GM21381 (cell line): ENCODE results near the gene CNTNAP1.
"Not testable (repeated sequence)": the region's sequence is repeated elsewhere in the genome, so short reads cannot be mapped to it uniquely, and the experiment has no call there.

Source experiments
- ATAC-seq: cut with Tn5 transposase; IDR thresholded peaks from one replicate; pipeline ENCODE4 v1.9.1; 2021; ENCODE audit warnings: mild to moderate bottlenecking, moderate library complexity; ENCODE audit not compliant: unreplicated experiment

CNTNAP1 gene

GRCh38 chr17:42681976-42682721 is at the start of gene CNTNAP1:
Gene CNTNAP1 (plus strand): TSS chr17:42682531. CDS start chr17:42682830, 299 bp downstream.
- no peak for ATAC-seq

GRCh38 chr17:42632949-42633444 is 49.3 kb upstream of the CNTNAP1 start:
- ATAC-seq = no peak

GRCh38 chr17:42639525-42640113 is 42.7 kb upstream of the CNTNAP1 start:
- no peak for ATAC-seq

- no peak for ATAC-seq
Measured at GRCh38 chr17:42640121-42640520, 42.2 kb upstream of the CNTNAP1 start.

- no peak for ATAC-seq
Measured at GRCh38 chr17:42642336-42642735, 40.0 kb upstream of the CNTNAP1 start.

- no peak for ATAC-seq
Measured at GRCh38 chr17:42647778-42648177, 34.6 kb upstream of the CNTNAP1 start.

GRCh38 chr17:42651392-42651791 is 30.9 kb upstream of the CNTNAP1 start:
- ATAC-seq = no peak

GRCh38 chr17:42653179-42654124 is 28.9 kb upstream of the CNTNAP1 start:
- no peak for ATAC-seq

GRCh38 chr17:42655528-42655927 is 26.8 kb upstream of the CNTNAP1 start:
- no peak for ATAC-seq

GRCh38 chr17:42657824-42658588 is 24.3 kb upstream of the CNTNAP1 start:
- no peak for ATAC-seq

GRCh38 chr17:42659079-42659931 is 23.0 kb upstream of the CNTNAP1 start, which contains the start of gene TUBG2:
Gene TUBG2 (plus strand): TSS chr17:42659284. CDS start chr17:42659504, 220 bp downstream.
- ATAC-seq = peak; percentile 54

- not testable (repeated sequence) for ATAC-seq
Measured at GRCh38 chr17:42659932-42660274, 22.4 kb upstream of the CNTNAP1 start.

GRCh38 chr17:42660692-42661345 is 21.5 kb upstream of the CNTNAP1 start:
- no peak for ATAC-seq

GRCh38 chr17:42665581-42666001 is 16.7 kb upstream of the CNTNAP1 start:
- ATAC-seq = no peak

- ATAC-seq = not testable (repeated sequence)
Measured at GRCh38 chr17:42666126-42666525, 16.2 kb upstream of the CNTNAP1 start.

GRCh38 chr17:42667088-42667951 is 15.0 kb upstream of the CNTNAP1 start:
- ATAC-seq = no peak

GRCh38 chr17:42669705-42669976 is 12.7 kb upstream of the CNTNAP1 start:
- no peak for ATAC-seq
